ENCODE results near the gene UTS2B. TPM values are rescaled to one million over a fixed set of nuclear protein-coding genes. Genes with fewer than 3 reads are reported as not detected.

Gene UTS2B
- total and polyA plus RNA-seq, 2 of the 13 experiments (the other 11 are each of a cell fraction or from before 2014, with no cell fraction given), result 0.03 to 0.46 TPM

DNA sequence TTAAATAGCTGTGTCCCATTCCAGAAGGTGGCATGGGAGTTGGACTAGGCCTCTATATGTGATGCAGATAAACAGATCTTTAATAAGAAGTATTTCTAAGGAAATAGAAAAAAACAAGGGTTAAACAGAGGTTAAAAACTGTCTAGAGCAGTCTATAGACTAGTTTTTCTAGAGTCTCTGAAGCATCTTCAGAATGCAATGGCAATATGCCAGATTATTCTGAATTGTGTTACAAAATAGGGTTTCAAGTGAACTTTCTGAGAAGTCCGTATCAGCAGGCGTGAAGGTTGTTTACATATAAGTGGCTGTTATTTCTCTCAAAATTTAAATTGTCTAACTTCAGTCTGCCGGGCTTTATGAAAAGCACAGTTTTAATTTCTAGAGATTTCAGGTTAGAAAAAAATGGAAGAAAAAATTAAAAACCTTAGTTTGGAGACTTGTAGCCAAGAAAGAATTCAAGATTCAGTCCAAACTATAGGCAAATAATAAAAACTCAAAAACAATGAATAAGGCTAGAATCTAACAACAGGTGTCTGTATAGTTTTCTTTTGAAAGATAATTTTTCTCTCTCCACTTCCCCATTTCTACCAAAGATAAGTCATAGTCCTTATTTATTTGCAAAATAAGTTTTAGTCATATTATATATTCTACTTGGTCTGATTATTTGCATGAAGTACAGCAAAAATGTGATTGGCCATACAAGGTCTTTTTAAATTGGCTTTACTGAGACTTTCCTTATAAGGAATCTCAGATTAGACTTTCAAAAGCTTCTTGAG is 76.0 kb downstream of the UTS2B start:
- Histone ChIP-seq H3K9me3 (ENCODE audit: low read length) (no peaks in the 10 kb centered on the region), H3K4me1 (ENCODE audit: insufficient read depth, low read length) (no peaks in the 10 kb centered on the region), H3K4me2 (ENCODE audit: low read depth, low read length) (no peak overlapping the region), H3K9ac (ENCODE audit: insufficient read depth, low read depth, low read length) (no peak overlapping the region), H3K79me2 (ENCODE audit: insufficient read depth, low read length) (no peaks in the 10 kb centered on the region), H3K27ac (ENCODE audit: extremely low read length, insufficient read depth, low read length) (no peak overlapping the region), H4K20me1 (ENCODE audit: insufficient read depth, low read length) (no peaks in the 10 kb centered on the region), H3K36me3 (replicated peaks in 1 of 2; ENCODE audit: control insufficient read depth in 1 of 2, insufficient read depth in 2 of 2, low read length in 2 of 2) (no peaks in the 10 kb centered on the region), H3K27me3 (ENCODE audit: control insufficient read depth in 1 of 2, insufficient read depth in 2 of 2, low read length in 2 of 2) (no peaks in the 10 kb centered on the region; a peak in 1 of 5 replicates), H3K4me3 (replicated peaks in 1 of 3; ENCODE audit: insufficient read depth in 1 of 3, low read depth in 2 of 3, low read length in 3 of 3) (no peak overlapping the region), H2AFZ (ENCODE audit: low read length) (no peak overlapping the region)
- ATAC-seq (no peak), DNase-seq (ENCODE audit: low spot score) (no peak), FAIRE-seq (no peak)
- no TSS peak for BruUV-seq (replicated peaks)
- 9% methylated on average over 3 of the region's 3 CpGs for WGBS (ENCODE audit: low lambda C conversion rate)
- intact Hi-C loops (cut with micrococcal nuclease; ENCODE audit: unreplicated experiment) (no loop called here), in situ Hi-C loops (cut with HindIII; ENCODE audit: extremely low pct_ligation_motif_present, low pct_unique_long_range_greater_than_20kb) (no loop called here)
- POLR2A ChIA-PET, result no interaction called here
- CTCF ChIA-PET (ENCODE audit: low intra/inter-chr PET ratio, low total read pairs), result no interaction called here
- TF ChIP-seq, protein P1, sequence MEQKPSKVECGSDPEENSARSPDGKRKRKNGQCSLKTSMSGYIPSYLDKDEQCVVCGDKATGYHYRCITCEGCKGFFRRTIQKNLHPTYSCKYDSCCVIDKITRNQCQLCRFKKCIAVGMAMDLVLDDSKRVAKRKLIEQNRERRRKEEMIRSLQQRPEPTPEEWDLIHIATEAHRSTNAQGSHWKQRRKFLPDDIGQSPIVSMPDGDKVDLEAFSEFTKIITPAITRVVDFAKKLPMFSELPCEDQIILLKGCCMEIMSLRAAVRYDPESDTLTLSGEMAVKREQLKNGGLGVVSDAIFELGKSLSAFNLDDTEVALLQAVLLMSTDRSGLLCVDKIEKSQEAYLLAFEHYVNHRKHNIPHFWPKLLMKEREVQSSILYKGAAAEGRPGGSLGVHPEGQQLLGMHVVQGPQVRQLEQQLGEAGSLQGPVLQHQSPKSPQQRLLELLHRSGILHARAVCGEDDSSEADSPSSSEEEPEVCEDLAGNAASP (CRISPR knock-in tag; IDR thresholded peaks at IDR 0.05; ENCODE audit: borderline replicate concordance), result no peak
- no peak for TF ChIP-seq NRL (CRISPR knock-in tag; IDR thresholded peaks at IDR 0.05; ENCODE audit: borderline replicate concordance)
- TF ChIP-seq, protein P2, sequence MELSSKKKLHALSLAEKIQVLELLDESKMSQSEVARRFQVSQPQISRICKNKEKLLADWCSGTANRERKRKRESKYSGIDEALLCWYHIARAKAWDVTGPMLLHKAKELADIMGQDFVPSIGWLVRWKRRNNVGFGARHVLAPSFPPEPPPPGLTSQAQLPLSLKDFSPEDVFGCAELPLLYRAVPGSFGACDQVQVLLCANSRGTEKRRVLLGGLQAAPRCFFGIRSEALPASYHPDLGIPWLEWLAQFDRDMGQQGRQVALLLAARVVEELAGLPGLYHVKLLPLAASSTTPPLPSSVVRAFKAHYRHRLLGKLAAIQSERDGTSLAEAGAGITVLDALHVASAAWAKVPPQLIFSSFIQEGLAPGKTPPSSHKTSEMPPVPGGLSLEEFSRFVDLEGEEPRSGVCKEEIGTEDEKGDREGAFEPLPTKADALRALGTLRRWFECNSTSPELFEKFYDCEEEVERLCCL (CRISPR knock-in tag; IDR thresholded peaks at IDR 0.05; ENCODE audit: borderline replicate concordance), result no peak
